ENCODE data around the gene ICE2.
"Not testable (repeated sequence)": the region's sequence is repeated elsewhere in the genome, so short reads cannot be mapped to it uniquely, and the experiment has no call there.

The ICE2 gene

GRCh38 chr15:60442031-60442650 is 36.8 kb downstream of the ICE2 start:
- DNase-seq: no peak

- no peak for DNase-seq
Measured at GRCh38 chr15:60441331-60441730, 37.6 kb downstream of the ICE2 start.

GRCh38 chr15:60438646-60439045 is 40.3 kb downstream of the ICE2 start:
- no peak for DNase-seq

GRCh38 chr15:60428935-60429334 is 50.0 kb downstream of the ICE2 start:
- DNase-seq: no peak

GRCh38 chr15:60426870-60427508 is 52.0 kb downstream of the ICE2 start:
- no peak for DNase-seq

GRCh38 chr15:60425461-60425860 is 53.5 kb downstream of the ICE2 start:
- DNase-seq: no peak

- DNase-seq: no peak
Measured at GRCh38 chr15:60424006-60424405, 54.9 kb downstream of the ICE2 start.

DNA sequence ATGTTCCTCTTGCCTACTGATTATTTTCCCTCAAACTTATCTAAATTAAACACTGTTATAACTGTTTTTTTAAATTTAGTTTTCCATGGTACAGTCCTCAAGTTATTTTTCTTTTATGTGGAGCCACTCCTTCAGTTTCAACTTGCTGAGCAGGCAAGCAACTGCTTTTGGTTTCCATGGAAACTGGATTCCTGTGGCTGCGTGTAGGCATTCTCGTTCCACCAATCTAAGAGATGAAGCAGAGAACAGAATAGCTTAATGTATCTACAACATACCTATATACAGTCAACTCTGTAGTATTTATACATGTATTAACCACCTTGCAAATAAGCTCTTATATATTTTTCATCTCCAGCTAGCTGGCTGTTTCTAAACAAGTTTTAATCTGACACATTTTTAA is 55.4 kb downstream of the ICE2 start:
- DNase-seq: no peak

DNA sequence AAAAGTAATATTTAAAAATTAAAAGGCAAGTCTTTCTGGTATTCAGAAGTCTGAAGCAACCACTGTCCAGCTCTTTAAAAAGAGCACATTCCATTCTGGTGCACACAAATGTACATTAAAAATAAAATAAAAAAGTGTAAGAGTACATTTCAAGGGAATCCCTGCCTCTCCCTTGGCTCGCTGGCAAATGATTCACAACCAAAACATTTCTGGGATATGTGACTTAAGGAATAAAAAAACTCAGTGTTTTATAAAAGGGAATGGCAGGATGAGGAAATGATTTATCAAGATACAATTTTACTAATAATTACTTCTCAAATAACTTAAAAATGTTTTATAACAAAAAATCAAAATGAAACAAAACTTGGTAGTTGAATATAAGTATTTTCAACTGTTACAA is 57.4 kb downstream of the ICE2 start:
- DNase-seq: no peak

- DNase-seq: no peak
Measured at GRCh38 chr15:60420203-60420716, 58.7 kb downstream of the ICE2 start.

- DNase-seq: no peak
Measured at GRCh38 chr15:60419753-60420152, 59.2 kb downstream of the ICE2 start.

DNA sequence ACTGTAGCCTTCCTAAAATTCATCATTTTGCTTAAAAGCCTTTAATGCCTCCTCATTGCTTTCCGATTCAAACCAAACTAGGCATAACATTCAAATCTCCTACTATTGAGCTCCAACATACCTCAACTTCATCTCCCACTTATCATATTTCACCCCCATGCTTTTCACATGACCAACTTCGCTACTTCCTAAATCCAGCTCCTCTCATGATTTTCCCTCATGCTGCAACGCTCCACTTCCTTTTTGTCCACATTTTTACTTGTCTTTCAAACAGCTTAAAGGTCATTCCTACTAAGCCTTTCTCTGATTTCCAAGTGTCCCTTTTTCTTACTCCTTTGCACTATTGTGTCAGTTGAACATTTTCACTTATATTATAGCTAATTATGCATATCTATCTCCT is 60.8 kb downstream of the ICE2 start:
- DNase-seq: no peak

DNA sequence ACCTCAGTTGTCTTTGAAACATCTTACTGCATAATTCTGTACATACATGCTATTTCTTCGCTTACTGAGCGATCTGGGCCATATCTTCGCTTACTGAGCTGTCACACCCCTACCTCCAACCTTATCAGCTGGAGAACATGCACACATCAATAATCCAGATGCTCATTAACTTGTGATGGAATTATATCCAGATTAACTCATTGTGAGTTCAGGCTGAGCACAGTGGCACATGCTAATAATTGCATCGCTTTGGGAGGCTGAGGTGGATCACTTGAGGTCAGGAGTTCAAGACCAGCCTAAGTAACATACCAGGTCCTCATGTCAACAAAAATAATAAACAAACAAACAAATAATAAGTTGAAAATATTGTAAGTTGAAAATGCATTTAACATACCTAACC is 61.8 kb downstream of the ICE2 start:
- DNase-seq: no peak

- no peak for DNase-seq
Measured at GRCh38 chr15:60416484-60416883, 62.5 kb downstream of the ICE2 start.

GRCh38 chr15:60414016-60414682 is 64.8 kb downstream of the ICE2 start:
- DNase-seq: no peak

DNA sequence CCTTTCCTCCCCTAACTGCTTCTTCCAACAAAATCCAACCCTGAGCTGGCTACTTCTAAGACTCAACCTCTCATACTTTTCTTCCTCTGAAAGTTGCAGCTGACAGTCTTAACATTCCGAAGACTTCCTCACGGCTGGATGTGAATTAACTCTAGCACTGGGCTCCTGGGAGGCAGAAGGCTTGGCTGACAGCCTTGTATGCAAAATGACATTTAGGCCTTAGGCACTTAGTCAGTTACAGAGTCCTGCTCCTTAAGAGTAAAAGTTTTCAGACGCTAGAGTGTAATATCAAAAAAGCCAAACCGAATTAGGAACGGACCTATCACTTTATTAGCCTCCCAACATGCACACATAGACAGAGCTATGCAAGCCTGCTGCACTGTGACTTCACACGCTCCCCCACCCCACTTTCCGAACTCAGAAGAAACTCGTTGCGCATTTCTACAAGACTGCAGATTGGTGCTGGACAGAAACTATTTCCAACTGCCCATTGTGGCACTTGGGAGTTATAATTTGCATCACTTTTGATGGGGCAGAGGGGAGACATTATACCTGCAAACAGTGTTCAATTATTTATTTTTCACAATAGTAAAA is 65.6 kb downstream of the ICE2 start:
- DNase-seq: no peak

GRCh38 chr15:60412807-60413206 is 66.1 kb downstream of the ICE2 start:
- not testable (repeated sequence) for DNase-seq

DNA sequence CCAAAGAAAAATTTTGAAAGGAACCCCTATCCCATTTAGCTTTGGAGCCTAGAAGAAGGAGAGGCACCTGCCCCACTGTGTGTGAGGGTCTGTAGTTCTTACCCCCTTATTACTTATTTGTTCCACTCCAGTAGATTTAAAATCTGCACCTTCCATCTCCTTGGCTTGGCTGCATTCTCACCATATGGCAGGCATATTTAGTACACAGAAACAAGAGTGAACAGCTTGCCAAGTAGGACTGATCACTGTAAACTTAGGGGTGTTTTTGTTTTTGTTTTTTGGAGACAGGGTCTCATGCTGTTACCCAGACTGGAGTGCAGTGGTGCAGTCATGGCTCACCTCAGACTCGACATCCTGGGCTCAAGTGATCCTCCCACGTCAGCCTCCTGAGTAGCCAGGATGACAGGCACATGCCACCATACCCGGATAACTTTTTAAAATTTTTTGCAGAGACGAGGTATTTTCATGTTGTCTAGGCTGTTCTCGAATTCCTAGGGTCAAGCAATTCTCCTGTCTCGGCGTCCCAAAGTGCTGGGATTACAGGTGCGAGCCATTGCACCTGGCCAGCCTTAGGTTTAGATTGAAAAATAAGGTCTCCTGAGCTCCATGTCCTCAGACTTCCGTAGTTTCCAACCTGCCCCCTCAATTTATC is 67.0 kb downstream of the ICE2 start:
- DNase-seq: no peak

GRCh38 chr15:60410350-60410749 is 68.6 kb downstream of the ICE2 start:
- not testable (repeated sequence) for DNase-seq

DNA sequence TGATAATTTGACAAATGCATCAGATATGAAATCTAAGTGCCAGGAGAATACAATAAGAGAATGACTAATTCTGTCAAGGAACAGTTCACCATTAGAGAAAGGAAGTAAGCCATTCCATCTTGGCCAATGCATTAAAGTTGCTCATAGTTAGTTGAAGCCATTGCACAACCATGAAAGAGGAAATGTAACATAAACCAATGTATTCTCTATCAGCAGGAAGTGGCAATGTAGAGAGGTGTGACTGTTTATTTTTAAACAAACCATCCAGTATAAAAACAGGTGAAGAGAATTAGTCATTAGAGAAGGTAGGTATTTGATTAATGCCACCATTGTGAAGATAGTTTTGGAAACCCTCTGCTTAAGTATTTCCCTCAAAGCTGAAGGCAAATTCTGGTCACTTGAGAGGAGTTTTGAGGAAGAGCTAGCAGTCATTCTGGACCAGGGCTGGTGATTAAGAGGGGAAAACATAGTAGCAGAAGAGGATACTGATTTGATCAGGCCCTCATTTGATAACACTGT is 70.4 kb downstream of the ICE2 start:
- DNase-seq: no peak

DNA sequence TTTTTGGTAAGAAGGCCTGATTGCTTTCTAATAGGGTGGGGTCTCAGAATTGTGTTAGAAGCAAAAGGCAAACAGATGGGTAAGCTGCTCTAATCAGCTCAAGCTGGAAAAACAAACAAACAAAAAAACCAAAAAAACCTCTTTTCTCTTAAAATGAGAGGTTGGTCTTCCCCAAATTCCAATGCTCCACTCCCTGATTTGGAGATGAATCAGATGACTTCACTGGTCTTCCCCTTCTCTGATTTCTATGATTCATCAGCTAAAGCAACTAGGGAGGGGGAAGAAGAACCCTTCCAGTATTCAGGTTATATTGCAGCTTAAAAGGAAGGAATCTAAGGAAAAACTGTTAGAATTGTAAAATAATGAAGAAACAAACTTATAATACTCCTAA is 71.5 kb downstream of the ICE2 start:
- no peak for DNase-seq

- DNase-seq: no peak
Measured at GRCh38 chr15:60406513-60407414, 72.2 kb downstream of the ICE2 start.

Data from SHP77 treated with DMSO at 0.1 percent for 48 hours (cell line).